T47D (cell line): ENCODE measurements around the gene TRIM14.
"Not testable (repeated sequence)": the region's sequence is repeated elsewhere in the genome, so short reads cannot be mapped to it uniquely, and the experiment has no call there.

Source experiments
- DNase-seq, 2 experiments: peaks; one replicate each; pipeline versions ENCODE4 v3.0.0 to v3.0.0-alpha.2; 2011 to 2012; ENCODE audit warnings: low read depth in 1 of 2, low spot score in 1 of 2
- JUND ChIP-seq: IDR thresholded peaks from 2 replicates; pipeline ENCODE4 v1.6.1; 2012; ENCODE audit warnings: low read depth
- in situ Hi-C: cut with HindIII; loops from 2 replicates; pipeline ENCODE4 v1.10.0; 2016; ENCODE audit warnings: low sequenced_read_pairs, low pct_unique_long_range_greater_than_20kb

Gene TRIM14

GRCh38 chr9:98134702-98135557, 15.9 kb upstream of the TRIM14 start:
- no peak for TF ChIP-seq JUND
- in situ Hi-C loops: no loop called here
- no peak for DNase-seq

GRCh38 chr9:98132806-98133631, 14.0 kb upstream of the TRIM14 start:
- in situ Hi-C loops: no loop called here
- no peak for TF ChIP-seq JUND
- DNase-seq: no peak

GRCh38 chr9:98132158-98132557, 13.1 kb upstream of the TRIM14 start:
- DNase-seq: no peak
- TF ChIP-seq JUND: no peak
- in situ Hi-C loops: no loop called here

- in situ Hi-C loops: no loop called here
- TF ChIP-seq JUND: no peak
Measured at GRCh38 chr9:98130576-98131228, 11.7 kb upstream of the TRIM14 start.

GRCh38 chr9:98130060-98130459, 11.0 kb upstream of the TRIM14 start:
- in situ Hi-C loops, DNase-seq: not testable (repeated sequence)

More at GRCh38 chr9:98130576-98131228, 11.7 kb upstream of the TRIM14 start:
- DNase-seq: no peak

GRCh38 chr9:98129451-98129881, 10.4 kb upstream of the TRIM14 start:
- in situ Hi-C loops: no loop called here
- TF ChIP-seq JUND: no peak
- no peak for DNase-seq

GRCh38 chr9:98128316-98128715, 9.3 kb upstream of the TRIM14 start:
- TF ChIP-seq JUND: no peak
- DNase-seq: no peak
- in situ Hi-C loops: no loop called here

DNA sequence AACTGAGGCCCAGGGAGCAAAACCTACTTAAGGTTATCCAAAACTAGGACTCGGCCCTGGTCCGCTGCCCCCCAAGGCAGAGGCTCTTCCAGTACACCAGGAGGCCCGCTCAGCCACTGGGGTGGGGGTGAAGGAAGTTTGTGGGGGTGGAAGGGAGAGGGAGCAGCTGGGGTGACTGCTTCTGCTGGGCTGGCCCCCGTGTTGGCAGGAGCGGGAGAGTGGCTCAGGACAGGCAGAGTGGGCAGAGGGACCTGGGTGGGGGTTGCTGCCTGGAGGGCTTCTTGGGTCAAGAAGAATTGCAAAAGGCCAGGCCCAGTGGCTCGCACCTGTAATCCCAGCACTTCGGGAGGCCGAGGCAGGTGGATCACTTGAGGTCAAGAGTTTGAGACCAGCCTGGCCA, 8.2 kb upstream of the TRIM14 start:
- TF ChIP-seq JUND: no peak
- in situ Hi-C loops: no loop called here
- no peak for DNase-seq

GRCh38 chr9:98124637-98125426, 5.8 kb upstream of the TRIM14 start:
- in situ Hi-C loops: no loop called here
- no peak for DNase-seq
- no peak for TF ChIP-seq JUND

DNA sequence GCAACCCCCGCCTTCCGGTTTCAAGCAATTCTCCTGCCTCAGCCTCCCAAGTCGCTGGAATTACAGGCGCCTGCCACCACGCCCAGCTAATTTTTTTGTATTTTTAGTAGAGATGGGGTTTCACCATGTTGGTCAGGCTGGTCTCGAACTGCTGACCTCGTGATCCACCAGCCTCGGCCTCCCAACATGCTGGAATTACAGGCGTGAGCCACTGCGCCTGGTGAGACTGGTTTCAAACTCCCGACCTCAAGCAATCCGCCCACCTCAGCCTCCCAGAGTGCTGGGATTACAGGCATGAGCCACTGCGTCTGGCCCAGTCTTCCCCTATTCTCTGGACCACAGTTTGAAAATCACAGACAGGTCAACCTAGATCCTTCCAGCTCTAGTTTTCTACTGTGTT, 5.1 kb upstream of the TRIM14 start:
- in situ Hi-C loops, DNase-seq: not testable (repeated sequence)

GRCh38 chr9:98121058-98121457, 2.0 kb upstream of the TRIM14 start:
- TF ChIP-seq JUND: no peak
- peak in 1 of 2 experiments; percentile 75 for DNase-seq
- in situ Hi-C loops: no loop called here

DNA sequence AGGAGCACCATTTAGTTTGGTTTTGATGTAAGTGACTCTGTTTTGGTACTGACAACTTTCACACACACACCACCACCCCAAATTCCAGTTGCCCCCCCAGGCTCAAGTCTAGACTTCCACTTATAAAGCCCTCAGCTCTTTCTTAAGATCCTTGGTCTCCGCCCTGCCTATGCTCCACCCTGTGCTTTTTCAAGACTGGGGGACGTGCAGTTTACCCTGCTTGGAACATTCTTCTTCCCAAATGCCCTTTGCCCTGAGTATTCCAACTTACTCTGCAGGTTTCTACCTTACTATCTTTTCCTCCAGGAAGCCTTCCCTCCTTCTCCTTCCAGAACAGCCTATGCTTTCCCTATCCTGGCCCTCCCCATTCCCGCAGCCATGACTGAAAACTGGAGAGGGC, 1.5 kb upstream of the TRIM14 start:
- TF ChIP-seq JUND: no peak
- DNase-seq: no peak
- in situ Hi-C loops: no loop called here
